PC-9 (cell line): ENCODE results near the gene SVEP1. TPM values are rescaled to one million over a fixed set of nuclear protein-coding genes. Genes with fewer than 3 reads are reported as not detected.

ENCODE experiments used
- BruUV-seq: library from RNA; stranded (reverse); fragments of 400-500 nt; replicated peaks from 2 replicates; lab custom pipeline; 2021; lab: Mats Ljungman, UMichigan
- CTCF ChIA-PET: fragments of 300-600 bp; sonication (Branson Sonifier 250); formaldehyde crosslinking; loops from one replicate; lab custom pipeline; 2022; ENCODE audit warnings: antibody characterized with exemption; lab: Charles Lee
- POLR2A ChIA-PET: fragments of 300-600 bp; sonication (Branson Sonifier 250); formaldehyde crosslinking; loops from one replicate; lab custom pipeline; 2022; ENCODE audit warnings: antibody characterized with exemption; ENCODE audit not compliant: unreplicated experiment; lab: Charles Lee
- DNase-seq, 2 experiments: peaks; one replicate each; pipeline versions ENCODE4 v3.0.0 to v3.0.0-alpha.2; 2015 to 2022; ENCODE audit warnings: mixed read lengths in 1 of 2
- H2AFZ ChIP-seq: fragments of 200-600 bp; sonication (generic); 2 replicates; pipeline ENCODE4 v1.8.1; 2017; ENCODE audit warnings: antibody characterized with exemption
- H3F3A ChIP-seq: fragments of 200-600 bp; sonication (generic); 2 replicates; pipeline ENCODE4 v1.8.1; 2017; ENCODE audit warnings: antibody characterized with exemption, mild to moderate bottlenecking, low read depth; ENCODE audit not compliant: insufficient read depth
- H3K27ac ChIP-seq: fragments of 200-600 bp; sonication (generic); 2 replicates; pipeline ENCODE4 v1.6.1; 2016; ENCODE audit warnings: mixed run types
- H3K27me3 ChIP-seq: fragments of 200-600 bp; sonication (generic); 2 replicates; pipeline ENCODE4 v1.6.1; 2016; ENCODE audit warnings: low read depth, mixed run types; ENCODE audit not compliant: insufficient read depth
- H3K36me3 ChIP-seq: fragments of 200-600 bp; sonication (generic); 2 replicates; pipeline ENCODE4 v1.6.1; 2016; ENCODE audit warnings: low read depth, mixed run types
- H3K4me1 ChIP-seq: fragments of 200-600 bp; sonication (generic); replicated peaks from 2 replicates; pipeline ENCODE4 v1.6.1; 2016; ENCODE audit warnings: mixed run types; ENCODE audit not compliant: insufficient read depth
- H3K4me2 ChIP-seq: fragments of 200-600 bp; sonication (generic); 2 replicates; pipeline ENCODE4 v1.6.1; 2017; ENCODE audit warnings: mixed run types
- H3K4me3 ChIP-seq: fragments of 200-600 bp; sonication (generic); 2 replicates; pipeline ENCODE4 v1.6.1; 2016; ENCODE audit warnings: mixed run types
- H3K79me2 ChIP-seq: fragments of 200-600 bp; sonication (generic); 2 replicates; pipeline ENCODE4 v1.6.1; 2017; ENCODE audit warnings: low read depth, mixed run types
- H3K9me2 ChIP-seq: fragments of 200-600 bp; sonication (generic); 2 replicates; pipeline ENCODE4 v1.8.1; 2017; ENCODE audit warnings: mild to moderate bottlenecking; ENCODE audit not compliant: insufficient read depth
- H3K9me3 ChIP-seq: fragments of 200-600 bp; sonication (generic); 2 replicates; pipeline ENCODE4 v1.8.1; 2016; ENCODE audit warnings: low read depth; ENCODE audit not compliant: insufficient read depth
- H4K20me1 ChIP-seq: fragments of 200-600 bp; sonication (generic); 2 replicates; pipeline ENCODE4 v1.8.1; 2017; ENCODE audit not compliant: insufficient read depth
- EZH2 ChIP-seq: fragments of 200-600 bp; sonication (generic); IDR thresholded peaks from 2 replicates; pipeline ENCODE4 v1.8.0; 2017; ENCODE audit warnings: antibody characterized with exemption, low read depth
- intact Hi-C: fragments of 100-400 bp; cut with micrococcal nuclease; formaldehyde crosslinking; loops from one replicate; pipeline ENCODE4 v1.10.0; 2022; ENCODE audit not compliant: unreplicated experiment
- total RNA-seq: library from RNA; stranded (reverse); gene quantifications from 2 replicates; pipeline ENCODE4 v1.2.3, GENCODE V29; 2021
- TF ChIP-seq, protein P1 (sequence below): fragments of 200-600 bp; sonication (generic); conservative IDR thresholded peaks from 2 replicates; pipeline ENCODE4 v1.6.1; 2017; ENCODE audit warnings: mixed run types, antibody characterized with exemption, mild to moderate bottlenecking, moderate library complexity

The SVEP1 gene
- total RNA-seq, 1 experiment from 2014 or later: 3.3 TPM

DNA sequence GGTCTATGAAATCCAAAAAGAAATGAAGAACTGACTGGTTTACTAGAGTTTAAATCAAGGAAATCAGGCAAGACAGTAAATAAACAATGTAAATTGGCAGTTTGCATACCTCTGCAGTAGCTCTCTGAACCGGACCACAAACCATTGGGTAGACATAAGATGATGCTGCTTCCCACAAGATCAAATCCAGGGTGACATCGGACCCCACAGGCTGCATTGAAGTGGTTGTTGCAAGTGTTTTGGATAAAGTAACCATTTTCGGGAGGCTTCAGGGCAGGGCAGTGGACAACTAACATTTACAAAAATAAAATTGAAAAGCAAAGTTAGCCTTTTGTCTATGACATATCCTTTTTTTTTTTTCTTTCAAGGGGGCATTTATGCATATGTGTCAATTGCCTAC is 66.7 kb downstream of the SVEP1 start:
- Histone ChIP-seq H3K79me2 (no peaks in the 10 kb centered on the region), H3K4me3 (no peak overlapping the region), H3K4me1 (no peaks in the 10 kb centered on the region), H3K4me2 (no peak overlapping the region), H3K9me3 (no peaks in the 10 kb centered on the region), H2AFZ (no peak overlapping the region), H4K20me1 (no peaks in the 10 kb centered on the region), H3K9me2 (no peaks in the 10 kb centered on the region), H3K27ac (no peak overlapping the region), H3K36me3 (peaks cover 7% of the 10 kb centered on the region; the same call in 1 of the 2 replicates), H3K27me3 (no peaks in the 10 kb centered on the region), H3F3A (no peaks in the 10 kb centered on the region)
- CTCF ChIA-PET: no interaction called here
- no peak for DNase-seq
- BruUV-seq: no TSS peak
- POLR2A ChIA-PET: no interaction called here
- intact Hi-C loops: no loop called here
- TF ChIP-seq, protein P1, sequence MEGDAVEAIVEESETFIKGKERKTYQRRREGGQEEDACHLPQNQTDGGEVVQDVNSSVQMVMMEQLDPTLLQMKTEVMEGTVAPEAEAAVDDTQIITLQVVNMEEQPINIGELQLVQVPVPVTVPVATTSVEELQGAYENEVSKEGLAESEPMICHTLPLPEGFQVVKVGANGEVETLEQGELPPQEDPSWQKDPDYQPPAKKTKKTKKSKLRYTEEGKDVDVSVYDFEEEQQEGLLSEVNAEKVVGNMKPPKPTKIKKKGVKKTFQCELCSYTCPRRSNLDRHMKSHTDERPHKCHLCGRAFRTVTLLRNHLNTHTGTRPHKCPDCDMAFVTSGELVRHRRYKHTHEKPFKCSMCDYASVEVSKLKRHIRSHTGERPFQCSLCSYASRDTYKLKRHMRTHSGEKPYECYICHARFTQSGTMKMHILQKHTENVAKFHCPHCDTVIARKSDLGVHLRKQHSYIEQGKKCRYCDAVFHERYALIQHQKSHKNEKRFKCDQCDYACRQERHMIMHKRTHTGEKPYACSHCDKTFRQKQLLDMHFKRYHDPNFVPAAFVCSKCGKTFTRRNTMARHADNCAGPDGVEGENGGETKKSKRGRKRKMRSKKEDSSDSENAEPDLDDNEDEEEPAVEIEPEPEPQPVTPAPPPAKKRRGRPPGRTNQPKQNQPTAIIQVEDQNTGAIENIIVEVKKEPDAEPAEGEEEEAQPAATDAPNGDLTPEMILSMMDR: no peak
- no peak for TF ChIP-seq EZH2

DNA sequence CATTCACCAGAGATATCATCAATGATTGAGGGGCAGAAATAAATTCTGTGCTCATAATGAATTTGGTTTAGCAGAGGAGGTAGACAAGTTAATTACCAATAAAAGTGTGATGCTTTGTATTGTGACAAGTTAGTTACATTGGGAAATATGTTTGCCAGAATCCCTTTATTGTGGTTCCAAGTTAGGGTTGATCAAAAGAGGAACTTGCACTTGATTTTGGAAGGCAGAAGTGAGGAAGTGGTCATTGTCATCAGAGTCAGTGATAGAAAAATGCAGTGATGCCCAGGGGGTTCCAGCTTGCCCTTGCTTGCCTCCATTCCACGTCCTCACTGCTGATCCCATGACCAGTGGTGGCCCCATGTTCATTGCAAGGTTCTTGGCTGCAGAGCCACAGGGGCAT is 69.7 kb downstream of the SVEP1 start:
- ChIA-PET POLR2A (no interaction called here), CTCF (no interaction called here)
- intact Hi-C loops: no loop called here
- Histone ChIP-seq H3K4me2 (no peak overlapping the region), H3K9me3 (no peaks in the 10 kb centered on the region), H4K20me1 (no peaks in the 10 kb centered on the region), H3K27ac (no peak overlapping the region), H2AFZ (no peak overlapping the region), H3K4me1 (no peaks in the 10 kb centered on the region), H3F3A (no peaks in the 10 kb centered on the region), H3K4me3 (no peak overlapping the region), H3K79me2 (no peaks in the 10 kb centered on the region), H3K27me3 (no peaks in the 10 kb centered on the region), H3K9me2 (no peaks in the 10 kb centered on the region), H3K36me3 (peaks cover 7% of the 10 kb centered on the region; the same call in 1 of the 2 replicates)
- BruUV-seq: no TSS peak
- no peak for DNase-seq
- TF ChIP-seq EZH2: no peak
- TF ChIP-seq, protein P1: no peak

DNA sequence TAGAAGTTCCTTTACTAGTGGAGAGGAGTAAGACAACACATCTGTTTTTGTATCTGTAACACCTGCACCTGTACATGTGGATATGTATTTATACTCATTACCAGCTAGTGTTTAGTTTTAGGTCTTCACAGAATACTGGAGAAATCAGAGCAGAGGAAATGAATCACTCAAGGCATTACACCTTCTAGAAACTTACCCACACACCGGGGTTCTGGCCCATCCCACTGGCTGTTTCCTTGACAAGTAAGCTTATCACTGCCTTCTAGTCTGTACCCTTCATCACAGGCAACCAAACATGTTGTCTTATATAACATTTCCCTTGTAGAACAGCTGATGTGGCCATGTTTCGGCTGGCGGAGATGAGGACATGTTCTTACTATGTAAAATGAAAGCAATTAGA is 76.7 kb downstream of the SVEP1 start:
- Histone ChIP-seq H3K27me3 (no peaks in the 10 kb centered on the region), H3K9me2 (no peaks in the 10 kb centered on the region), H4K20me1 (0 out of 2 replicates have a peak, but pooled peaks cover 3% of the 10 kb centered on the region), H3F3A (no peaks in the 10 kb centered on the region), H3K79me2 (no peaks in the 10 kb centered on the region), H3K4me3 (no peak overlapping the region), H2AFZ (no peak overlapping the region), H3K4me2 (no peak overlapping the region), H3K9me3 (no peaks in the 10 kb centered on the region), H3K36me3 (peaks cover 8% of the 10 kb centered on the region), H3K27ac (no peak overlapping the region), H3K4me1 (no peaks in the 10 kb centered on the region)
- ChIA-PET CTCF (no interaction called here), POLR2A (no interaction called here)
- DNase-seq: no peak
- TF ChIP-seq, protein P1: no peak
- no peak for TF ChIP-seq EZH2
- intact Hi-C loops: no loop called here
- BruUV-seq: no TSS peak
